SK-N-SH (cell line): ENCODE results near the gene GCFC2. TPM values are rescaled to one million over a fixed set of nuclear protein-coding genes. Genes with fewer than 3 reads are reported as not detected.

Source experiments
- CTCF ChIA-PET: fragments of 300-600, 350-600 bp; formaldehyde crosslinking; extraction: SDS; loops from one replicate; lab custom pipeline; 2021; lab: Yijun Ruan, JAX
- POLR2A ChIA-PET: fragments of 350-600 bp; sonication (Branson Sonifier 250); formaldehyde crosslinking; extraction: SDS; loops from one replicate; lab custom pipeline; 2020; ENCODE audit warnings: antibody characterized with exemption, inconsistent platforms; lab: Yijun Ruan, JAX
- DNase-seq: peaks from one replicate; pipeline ENCODE4 v3.0.0; 2012
- H2AFZ ChIP-seq: fragments of 200-600 bp; sonication (generic); 2 replicates; pipeline ENCODE4 v1.8.1; 2016; ENCODE audit warnings: antibody characterized with exemption, mild to moderate bottlenecking, low read depth
- H3F3A ChIP-seq: fragments of 200-600 bp; sonication (generic); replicated peaks from 2 replicates; pipeline ENCODE3; 2016; ENCODE audit warnings: antibody characterized with exemption, mild to moderate bottlenecking; ENCODE audit not compliant: insufficient read depth
- H3K27ac ChIP-seq, 2 experiments: fragments of 200-500 bp in 1 of 2; fragments of 200-600 bp in 1 of 2; sonication (Bioruptor generic) in 1 of 2; sonication (generic), shearing (Covaris generic) in 1 of 2; 2 replicates each; pipeline versions ENCODE4 v1.5.1 to v1.6.1; 2014 to 2016; ENCODE audit warnings: low read depth in 2 of 2, inconsistent platforms in 1 of 2, low read length in 1 of 2, mild to moderate bottlenecking in 1 of 2, mixed read lengths in 1 of 2
- H3K27me3 ChIP-seq: fragments of 200-600 bp; sonication (generic), shearing (Covaris generic); 2 replicates; pipeline ENCODE4 v1.6.1; 2016; ENCODE audit warnings: mixed run types; ENCODE audit not compliant: insufficient read depth
- H3K36me3 ChIP-seq, 2 experiments: fragments of 200-500 bp in 1 of 2; fragments of 200-600 bp in 1 of 2; sonication (Bioruptor generic) in 1 of 2; sonication (generic) in 1 of 2; replicated peaks in 1 of 2; 2 replicates each; pipeline versions ENCODE3 to v1.5.1; 2014 to 2016; ENCODE audit warnings: low read length in 1 of 2, mild to moderate bottlenecking in 1 of 2; ENCODE audit not compliant: insufficient read depth in 2 of 2, control insufficient read depth in 1 of 2
- H3K4me1 ChIP-seq, 2 experiments: fragments of 200-500 bp in 1 of 2; fragments of 200-600 bp in 1 of 2; sonication (Bioruptor generic) in 1 of 2; sonication (generic), shearing (Covaris generic) in 1 of 2; 2 replicates each; pipeline versions ENCODE4 v1.5.1 to v1.6.1; 2014 to 2016; ENCODE audit warnings: low read depth in 1 of 2, low read length in 1 of 2, mixed run types in 1 of 2; ENCODE audit not compliant: insufficient read depth in 2 of 2, control insufficient read depth in 1 of 2
- H3K4me2 ChIP-seq: fragments of 200-600 bp; sonication (generic), shearing (Covaris generic); 2 replicates; pipeline ENCODE4 v1.6.1; 2017; ENCODE audit warnings: mixed run types
- H3K4me3 ChIP-seq, 2 experiments: fragments of 200-500 bp in 1 of 2; fragments of 200-600 bp in 1 of 2; sonication (Bioruptor generic) in 1 of 2; sonication (generic), shearing (Covaris generic) in 1 of 2; 2 replicates each; pipeline versions ENCODE4 v1.5.1 to v1.8.1; 2014 to 2016; ENCODE audit warnings: low read depth in 2 of 2, inconsistent platforms in 1 of 2, low read length in 1 of 2, mild to moderate bottlenecking in 1 of 2, mixed read lengths in 1 of 2, moderate library complexity in 1 of 2
- H3K79me2 ChIP-seq: fragments of 200-600 bp; sonication (generic); 2 replicates; pipeline ENCODE4 v1.8.1; 2017; ENCODE audit warnings: mild to moderate bottlenecking; ENCODE audit not compliant: insufficient read depth
- H3K9ac ChIP-seq: fragments of 200-600 bp; sonication (generic); 2 replicates; pipeline ENCODE4 v1.6.1; 2017; ENCODE audit warnings: mixed run types
- H3K9me2 ChIP-seq: fragments of 200-600 bp; sonication (generic); 2 replicates; pipeline ENCODE4 v1.6.1; 2017; ENCODE audit warnings: mixed run types
- H3K9me3 ChIP-seq: fragments of 200-600 bp; sonication (generic); 2 replicates; pipeline ENCODE4 v1.6.1; 2017; ENCODE audit warnings: mixed run types, mild to moderate bottlenecking, moderate library complexity
- H4K20me1 ChIP-seq: fragments of 200-600 bp; sonication (generic); 2 replicates; pipeline ENCODE4 v1.6.1; 2017; ENCODE audit warnings: mild to moderate bottlenecking, mixed run types; ENCODE audit not compliant: insufficient read depth
- CHD2 ChIP-seq: fragments of 150-350 bp; IDR thresholded peaks from 2 replicates; pipeline ENCODE4 v1.6.1; 2018; ENCODE audit warnings: low read length; ENCODE audit not compliant: partially characterized antibody
- CTCF ChIP-seq: fragments of 200-600 bp; sonication (generic); IDR thresholded peaks from 2 replicates; pipeline ENCODE4 v1.6.1; 2017; ENCODE audit warnings: antibody characterized with exemption, mild to moderate bottlenecking, moderate library complexity
- ELF1 ChIP-seq: IDR thresholded peaks from 2 replicates; pipeline ENCODE4 v1.4.0; 2012
- EP300 ChIP-seq, 2 experiments: IDR thresholded peaks; 2 replicates each; pipeline versions ENCODE4 v1.4.0 to v1.6.1; 2012; ENCODE audit warnings: borderline replicate concordance in 1 of 2, low read depth in 1 of 2, low read length in 1 of 2
- EZH2phosphoT487 ChIP-seq: fragments of 200-600 bp; sonication (generic); IDR thresholded peaks from 2 replicates; pipeline ENCODE4 v1.6.1; 2017; ENCODE audit warnings: low read depth, mixed run types, mild to moderate bottlenecking, antibody characterized with exemption, moderate library complexity, borderline replicate concordance
- FOXM1 ChIP-seq: IDR thresholded peaks from 2 replicates; pipeline ENCODE4 v1.4.0; 2012; ENCODE audit warnings: low read depth, mild to moderate bottlenecking
- GATA2 ChIP-seq: sonication (generic); formaldehyde crosslinking; IDR thresholded peaks from 2 replicates; pipeline ENCODE4 v1.5.0; 2020; ENCODE audit warnings: mild to moderate bottlenecking, missing genetic modification reagents
- JUND ChIP-seq: IDR thresholded peaks from 2 replicates; pipeline ENCODE4 v1.4.0; 2012
- MAX ChIP-seq: IDR thresholded peaks from 2 replicates; pipeline ENCODE4 v1.4.0; 2012; ENCODE audit warnings: low read depth
- MXI1 ChIP-seq: IDR thresholded peaks from 2 replicates; pipeline ENCODE4 v1.6.1; 2012; ENCODE audit warnings: mild to moderate bottlenecking, low read depth, low read length, improper control_type of control experiment
- NFIC ChIP-seq: IDR thresholded peaks from 2 replicates; pipeline ENCODE4 v1.4.0; 2012; ENCODE audit warnings: borderline replicate concordance
- POLR2AphosphoS5 ChIP-seq: IDR thresholded peaks from 2 replicates; pipeline ENCODE4 v1.6.1; 2012; ENCODE audit warnings: low read depth, low read length
- RAD21 ChIP-seq: IDR thresholded peaks from 2 replicates; pipeline ENCODE4 v1.6.1; 2012; ENCODE audit warnings: mild to moderate bottlenecking, low read length
- REST ChIP-seq: IDR thresholded peaks from 2 replicates; pipeline ENCODE4 v1.6.1; 2012; ENCODE audit warnings: mild to moderate bottlenecking, low read depth, low read length, moderate library complexity
- RFX5 ChIP-seq: IDR thresholded peaks from 2 replicates; pipeline ENCODE4 v1.6.1; 2012; ENCODE audit warnings: mild to moderate bottlenecking, improper control_type of control experiment, low read length
- RXRA ChIP-seq: IDR thresholded peaks from 2 replicates; pipeline ENCODE4 v1.4.0; 2012; ENCODE audit warnings: low read depth, mild to moderate bottlenecking, borderline replicate concordance
- SMC3 ChIP-seq: IDR thresholded peaks from 2 replicates; pipeline ENCODE4 v1.6.1; 2012; ENCODE audit warnings: low read depth, low read length, improper control_type of control experiment
- TCF12 ChIP-seq: IDR thresholded peaks from 2 replicates; pipeline ENCODE4 v1.4.0; 2012
- TEAD4 ChIP-seq: IDR thresholded peaks from 2 replicates; pipeline ENCODE4 v1.4.0; 2012; ENCODE audit warnings: mild to moderate bottlenecking, borderline replicate concordance; ENCODE audit not compliant: insufficient read depth
- USF2 ChIP-seq: fragments of 150-350 bp; IDR thresholded peaks from 2 replicates; pipeline ENCODE4 v1.6.1; 2017; ENCODE audit warnings: antibody characterized with exemption, low read length, low read depth, borderline replicate concordance
- YY1 ChIP-seq: IDR thresholded peaks from 2 replicates; pipeline ENCODE4 v1.4.0; 2012; ENCODE audit warnings: low read depth, mild to moderate bottlenecking
- WGBS: methylation state at CpG from one replicate; pipeline ENCODE4 v1.1.6; 2017; ENCODE audit warnings: low lambda C conversion rate; 5-methylcytosine and 5-hydroxymethylcytosine counted together
- polyA plus RNA-seq, 3 experiments: library from polyadenylated mRNA; depleted of rRNA; stranded (reverse); fragments of >200 nt; gene quantifications; 2 replicates each; pipeline ENCODE4 v1.2.3, GENCODE V29; 2012

Gene GCFC2
- polyA plus RNA-seq, 1 of the 3 experiments (the other 2 are of a cell fraction) = 7.7 TPM

- WGBS = 44% methylated on average over 5 of the region's 5 CpGs
- no peaks in the 10 kb centered on the region for H3F3A ChIP-seq
- no peaks in the 10 kb centered on the region for H3K9me2 ChIP-seq
- DNase-seq = peak; percentile 26
- H3K4me2 ChIP-seq = no peak overlapping the region
- POLR2A ChIA-PET = no interaction called here
- H3K27ac ChIP-seq = peak overlapping the region in 1 of 2 experiments; percentile 61; a peak in 1 of 4 replicates
- CTCF ChIA-PET = interaction anchor here (0.7 to 2.6 kb wide), 17 partner anchors 9 to 1792 kb away, joined by 3 to 11 read pairs (median 4); partner anchors contain the start of genes LRRTM4 and MRPL19
- peak; percentile 44 for TF ChIP-seq CTCF
- peak; percentile 85 for TF ChIP-seq RAD21
- TF ChIP-seq SMC3 = peak; percentile 30; the same call in 1 of the 2 replicates
- TF ChIP-seq POLR2AphosphoS5 = no peak
- H4K20me1 ChIP-seq = no peaks in the 10 kb centered on the region
- H2AFZ ChIP-seq = no peak overlapping the region
- H3K4me1 ChIP-seq = peaks cover 0 to 10% of the 10 kb centered on the region in 2 experiments; a peak in 1 of 4 replicates
- H3K36me3 ChIP-seq = no peaks in the 10 kb centered on the region
- no peak overlapping the region for H3K9ac ChIP-seq
- H3K79me2 ChIP-seq = no peaks in the 10 kb centered on the region
- no peaks in the 10 kb centered on the region for H3K9me3 ChIP-seq
- no peak overlapping the region for H3K4me3 ChIP-seq
- H3K27me3 ChIP-seq = no peaks in the 10 kb centered on the region; the same call in 1 of the 2 replicates
These were observed 19.1 kb upstream of the GCFC2 start for GRCh38 chr2:75729861-75730260.

GRCh38 chr2:75728614-75729419, 18.1 kb upstream of the GCFC2 start:
- no peaks in the 10 kb centered on the region for H3K36me3 ChIP-seq
- H3F3A ChIP-seq = no peaks in the 10 kb centered on the region
- H4K20me1 ChIP-seq = no peaks in the 10 kb centered on the region
- DNase-seq = peak; percentile 32
- H3K4me2 ChIP-seq = no peak overlapping the region
- H3K9me2 ChIP-seq = no peaks in the 10 kb centered on the region
- ChIA-PET POLR2A (no interaction called here), CTCF (interaction anchor here (0.7 to 2.6 kb wide), 6 partner anchors 10 to 1669 kb away, joined by 3 to 11 read pairs (median 4); no protein-coding TSS in a partner anchor)
- 62% methylated on average over 6 of the region's 6 CpGs for WGBS
- H3K9me3 ChIP-seq = no peaks in the 10 kb centered on the region
- no peak overlapping the region for H2AFZ ChIP-seq
- H3K9ac ChIP-seq = no peak overlapping the region
- no peaks in the 10 kb centered on the region; the same call in 1 of the 2 replicates for H3K27me3 ChIP-seq
- H3K79me2 ChIP-seq = no peaks in the 10 kb centered on the region
- peak overlapping the region in 1 of 2 experiments; percentile 60; a peak in 2 of 4 replicates for H3K27ac ChIP-seq
- H3K4me1 ChIP-seq = peaks cover 0 to 10% of the 10 kb centered on the region in 2 experiments; a peak in 1 of 4 replicates
- no peak overlapping the region for H3K4me3 ChIP-seq
- no peak for TF ChIP-seq EZH2phosphoT487
- TF ChIP-seq TEAD4 = no peak
- no peak for TF ChIP-seq FOXM1
- TF ChIP-seq CHD2 = no peak
- TF ChIP-seq USF2 = no peak
- TF ChIP-seq JUND = no peak
- TF ChIP-seq RFX5 = no peak
- no peak for TF ChIP-seq MAX
- TF ChIP-seq ELF1 = no peak
- TF ChIP-seq NFIC = no peak
- TF ChIP-seq POLR2AphosphoS5 = no peak
- no peak for TF ChIP-seq TCF12
- TF ChIP-seq MXI1 = no peak
- no peak for TF ChIP-seq REST
- TF ChIP-seq RXRA = no peak
- TF ChIP-seq YY1 = no peak
- no peak for TF ChIP-seq GATA2 (CRISPR knock-in tag)
- TF ChIP-seq EP300 (IDR thresholded peaks at IDR 0.05; ENCODE audit: borderline replicate concordance in 1 of 2, low read depth in 1 of 2, low read length in 1 of 2) = no peak
